Spinal cord (tissue), 10 donors: ENCODE measurements around the gene RMI2. TPM values are rescaled to one million over a fixed set of nuclear protein-coding genes. Genes with fewer than 3 reads are reported as not detected.
A peak's percentile ranks its signal among the peaks of the same experiment; 100 is the strongest.

Source experiments
- DNase-seq, 6 donors: peaks; one replicate each; pipeline versions ENCODE4 v3.0.0 to v3.0.0-alpha.2; 2013 to 2015; ENCODE audit warnings: low spot score in 6 of 6, low read depth in 4 of 6
- H3K27ac ChIP-seq: one replicate; pipeline ENCODE4 v1.5.1; 2013; ENCODE audit warnings: low read depth, low read length, control low read depth
- H3K27me3 ChIP-seq: one replicate; pipeline ENCODE4 v1.6.1; 2013; ENCODE audit warnings: low read length; ENCODE audit not compliant: control insufficient read depth, insufficient read depth
- H3K36me3 ChIP-seq: one replicate; pipeline ENCODE4 v1.6.1; 2013; ENCODE audit warnings: low read length; ENCODE audit not compliant: control insufficient read depth, insufficient read depth
- H3K4me1 ChIP-seq: one replicate; pipeline ENCODE4 v1.6.1; 2013; ENCODE audit warnings: low read length; ENCODE audit not compliant: control insufficient read depth, insufficient read depth
- H3K4me3 ChIP-seq: one replicate; pipeline ENCODE4 v1.5.1; 2013; ENCODE audit warnings: low read depth, low read length, control low read depth
- H3K9me3 ChIP-seq: one replicate; pipeline ENCODE4 v1.6.1; 2013; ENCODE audit warnings: low read length; ENCODE audit not compliant: control insufficient read depth, insufficient read depth
- WGBS: methylation state at CpG from one replicate; pipeline ENCODE4 v1.1.5; 2013; ENCODE audit warnings: missing lambda C conversion rate; ENCODE audit not compliant: insufficient coverage; 5-methylcytosine and 5-hydroxymethylcytosine counted together
- polyA plus RNA-seq, 2 donors: library from polyadenylated mRNA; unstranded; fragments of 120-200 nt; gene quantifications; one replicate each; pipeline ENCODE4 v1.2.1, GENCODE V29; 2013; ENCODE audit not compliant: insufficient read length in 2 of 2
- total RNA-seq, 2 donors: library from RNA; depleted of rRNA in 1 of 2; stranded (reverse); fragments of 120-200 nt in 1 of 2; fragments of >200 nt in 1 of 2; gene quantifications; one replicate each; pipeline versions ENCODE4 v1.2.3 to v1.2.4, GENCODE V29; 2013 to 2014
- donor health status: healthy.

The RMI2 gene
- total and polyA plus RNA-seq, 4 donors = 5.8 to 11.1 (median 8.0) TPM

DNA sequence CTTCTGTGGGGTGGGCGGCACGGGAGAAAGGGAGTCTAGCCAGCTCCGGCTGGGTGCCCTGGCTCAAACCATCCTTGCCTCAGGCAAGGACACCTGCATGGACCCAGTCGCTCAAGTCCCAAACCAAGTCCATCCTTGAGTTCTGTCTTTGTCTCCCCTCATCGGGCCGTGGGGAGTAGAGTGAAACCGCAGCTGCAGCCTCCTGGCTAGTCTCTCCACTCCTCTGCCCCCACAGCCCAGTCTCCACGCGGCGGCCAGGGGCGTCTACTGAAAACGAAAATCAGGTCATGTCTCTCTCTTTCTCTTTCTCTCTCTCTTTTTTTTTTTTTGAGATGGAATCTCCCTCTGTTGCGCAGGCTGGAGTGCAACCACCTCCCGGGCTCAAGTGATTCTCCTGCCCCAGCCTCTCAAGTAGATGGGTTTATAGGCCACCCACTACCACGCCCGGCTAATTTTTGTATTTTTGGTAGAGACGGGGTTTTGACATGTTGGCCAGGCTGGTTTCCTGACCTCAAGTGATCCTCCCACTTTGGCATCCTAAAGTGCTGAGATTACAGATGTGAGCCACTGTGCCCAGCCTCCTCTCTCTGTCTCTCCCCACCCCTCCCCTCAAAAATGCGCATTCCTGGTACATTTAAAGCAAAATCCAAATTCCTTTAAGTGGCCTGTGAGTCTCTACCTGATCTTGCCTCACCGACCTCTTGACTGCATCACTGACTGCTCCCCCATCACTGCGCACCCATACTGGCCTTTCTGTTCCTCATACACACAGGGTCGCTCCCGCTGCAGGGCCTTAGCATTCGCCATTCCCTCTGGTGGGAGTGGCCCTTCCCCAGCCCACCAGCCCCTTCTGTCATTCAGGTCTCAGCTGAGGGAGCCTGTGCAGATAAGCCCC lies 17.7 kb upstream of the RMI2 start:
- Histone ChIP-seq H3K27ac (no peak overlapping the region), H3K36me3 (no peaks in the 10 kb centered on the region), H3K4me3 (no peak overlapping the region), H3K4me1 (peaks cover 13% of the 10 kb centered on the region), H3K9me3 (no peaks in the 10 kb centered on the region), H3K27me3 (no peaks in the 10 kb centered on the region)
- no peak for DNase-seq
- WGBS = 86% methylated on average over 18 of the region's 23 CpGs

DNA sequence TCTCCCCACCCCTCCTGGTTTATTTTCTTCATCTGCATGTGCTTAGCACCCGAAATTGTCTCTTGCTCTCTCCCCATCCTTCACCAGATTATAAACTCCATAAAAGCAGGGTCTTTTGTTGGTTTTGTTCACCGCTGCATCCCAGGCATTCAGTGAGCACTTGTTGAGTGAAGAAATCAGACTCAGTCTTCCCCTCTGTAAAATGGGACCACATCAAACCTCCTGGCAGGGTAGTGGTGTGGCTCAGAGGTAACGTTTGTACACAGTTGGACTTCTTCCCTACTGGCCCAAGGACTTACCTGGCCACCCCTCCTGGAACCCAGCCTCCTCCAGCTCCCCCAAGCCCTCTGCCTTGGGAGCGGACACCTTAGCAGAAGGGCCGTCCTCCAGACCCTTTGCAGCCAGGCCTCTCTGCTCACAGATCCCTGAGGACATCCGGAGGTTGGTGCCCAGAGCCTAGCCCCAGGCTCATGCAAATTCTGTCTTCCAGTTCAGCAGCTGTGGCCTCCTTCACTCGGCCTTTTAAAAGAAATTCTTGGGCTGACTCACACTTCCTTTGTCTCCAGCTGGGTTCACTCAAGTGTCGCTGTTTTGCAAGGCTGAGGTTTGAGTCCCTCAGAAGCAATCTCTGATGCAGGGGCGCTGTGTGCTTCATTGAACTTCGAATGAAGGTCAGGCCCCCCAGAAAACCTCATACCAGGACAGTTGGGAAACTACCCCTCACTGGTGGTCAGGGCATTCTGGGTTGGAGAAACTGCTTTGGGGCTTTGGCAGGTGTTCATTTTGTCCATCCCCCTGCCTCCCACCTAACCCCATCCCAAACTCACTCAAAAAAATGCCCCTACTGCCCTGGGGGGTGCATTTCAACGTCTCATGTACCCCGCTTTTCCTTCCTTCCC lies 16.8 kb upstream of the RMI2 start:
- 35% methylated on average over 10 of the region's 12 CpGs for WGBS
- H3K36me3 ChIP-seq = no peaks in the 10 kb centered on the region
- peaks cover 13% of the 10 kb centered on the region for H3K4me1 ChIP-seq
- no peaks in the 10 kb centered on the region for H3K27me3 ChIP-seq
- H3K9me3 ChIP-seq = no peaks in the 10 kb centered on the region
- H3K27ac ChIP-seq = peak overlapping the region; percentile 45
- no peak overlapping the region for H3K4me3 ChIP-seq
- peak in 2 of 6 donors; percentile 15 to 62 for DNase-seq

DNA sequence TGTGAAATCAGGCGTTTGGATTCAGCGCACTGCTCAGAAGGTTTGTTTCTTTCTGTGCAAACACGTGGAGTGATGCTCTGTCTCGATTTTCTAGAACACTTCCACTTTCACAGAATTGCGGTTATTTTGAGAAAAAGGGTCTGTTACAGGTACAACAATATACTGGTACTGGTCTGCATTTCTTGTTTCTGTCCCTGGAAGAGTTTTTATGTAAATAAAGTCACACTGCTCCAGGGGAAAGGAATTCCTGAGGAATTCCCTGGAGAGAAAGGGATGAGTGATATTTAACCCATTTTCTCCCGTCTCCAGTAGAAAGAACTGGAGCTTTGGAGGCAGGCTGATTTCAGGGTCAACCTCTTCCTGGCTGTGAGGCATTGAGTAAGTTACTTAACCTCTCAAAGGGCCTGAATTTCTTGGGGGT lies 16.2 kb upstream of the RMI2 start:
- H3K36me3 ChIP-seq = no peaks in the 10 kb centered on the region
- WGBS = no CpG with 5 or more reads among the region's 6 CpGs
- H3K27me3 ChIP-seq = no peaks in the 10 kb centered on the region
- peaks cover 13% of the 10 kb centered on the region for H3K4me1 ChIP-seq
- no peak overlapping the region for H3K4me3 ChIP-seq
- H3K27ac ChIP-seq = no peak overlapping the region
- DNase-seq = no peak
- H3K9me3 ChIP-seq = no peaks in the 10 kb centered on the region

DNA sequence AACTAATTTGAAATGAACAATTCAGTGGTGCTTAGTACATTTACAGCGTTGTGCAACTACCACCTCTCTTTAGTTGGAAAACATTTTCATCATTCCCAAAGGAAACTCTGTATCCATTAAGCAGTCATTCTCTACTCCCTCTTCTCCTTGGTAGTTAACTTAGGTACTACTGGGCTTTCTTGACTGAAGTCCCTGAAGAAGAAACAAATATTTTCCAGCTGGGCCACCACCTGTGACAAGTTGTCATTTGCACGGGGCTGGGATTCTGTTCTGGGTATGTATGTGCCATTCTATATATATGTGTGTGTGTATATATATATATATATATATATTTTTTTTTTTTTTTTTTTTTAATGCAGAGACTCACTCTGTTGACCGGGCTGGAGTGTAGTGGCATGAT lies 15.4 kb upstream of the RMI2 start:
- Histone ChIP-seq H3K27me3 (no peaks in the 10 kb centered on the region), H3K27ac (no peak overlapping the region), H3K36me3 (no peaks in the 10 kb centered on the region), H3K4me1 (peaks cover 13% of the 10 kb centered on the region), H3K9me3 (no peaks in the 10 kb centered on the region), H3K4me3 (no peak overlapping the region)
- WGBS = no CpG with 5 or more reads among the region's 3 CpGs
- DNase-seq = peak in 1 of 6 donors; percentile 7

DNA sequence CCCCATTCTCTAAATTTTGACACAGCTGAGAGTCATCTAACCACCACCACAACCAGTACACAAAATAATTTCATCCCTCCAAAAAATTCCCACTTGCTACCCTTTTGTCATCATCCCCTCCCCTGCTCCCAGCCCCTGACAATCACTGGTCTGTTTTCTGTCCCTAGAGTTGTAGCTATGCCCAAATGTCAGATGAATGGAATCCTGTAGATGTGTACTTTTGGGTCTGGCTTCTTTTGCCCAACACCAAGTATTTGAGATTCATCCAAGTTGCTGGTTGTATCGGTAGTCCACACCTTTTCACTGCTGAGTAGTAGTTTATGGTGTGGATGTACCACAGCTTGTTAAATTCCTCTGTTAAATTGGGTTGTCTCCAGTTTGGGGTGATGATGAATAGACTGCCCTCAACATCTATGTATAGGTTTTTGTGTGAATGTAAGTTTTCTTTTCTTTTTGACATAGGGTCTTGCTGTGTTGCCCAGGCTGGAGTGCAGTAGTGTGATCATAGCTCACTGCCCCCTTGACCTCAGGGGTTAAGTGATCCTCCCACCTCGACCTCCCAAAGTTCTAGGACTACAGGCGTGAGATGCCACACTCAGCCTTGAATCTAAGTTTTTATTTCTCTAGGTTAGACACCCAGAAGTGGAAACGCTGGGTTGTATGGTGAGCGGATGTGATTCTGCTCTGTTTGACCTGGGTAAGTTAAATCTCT lies 14.6 kb upstream of the RMI2 start:
- WGBS = 75% methylated on average over 1 of the region's 5 CpGs
- Histone ChIP-seq H3K9me3 (no peaks in the 10 kb centered on the region), H3K27ac (no peak overlapping the region), H3K27me3 (no peaks in the 10 kb centered on the region), H3K4me1 (peaks cover 13% of the 10 kb centered on the region), H3K4me3 (no peak overlapping the region), H3K36me3 (no peaks in the 10 kb centered on the region)
- no peak for DNase-seq

DNA sequence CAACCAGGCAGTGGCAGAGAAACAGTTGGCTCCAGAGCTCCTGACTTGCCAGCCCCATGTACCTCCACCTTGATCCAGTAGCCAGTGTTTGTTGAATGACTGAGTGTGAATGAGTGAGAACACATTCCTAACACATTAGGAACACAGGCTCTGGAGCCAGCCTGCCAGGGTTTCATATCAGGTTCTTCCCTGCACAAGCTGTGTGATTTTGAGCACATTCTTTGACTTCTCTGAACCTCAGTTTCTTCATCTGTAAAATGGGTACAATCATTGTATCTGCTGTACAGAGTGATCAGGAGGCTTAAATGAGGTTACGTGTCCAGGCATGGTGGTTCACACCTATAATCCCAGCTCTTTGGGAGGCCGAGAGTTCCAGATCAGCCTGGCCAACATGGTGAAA lies 13.3 kb upstream of the RMI2 start:
- no peaks in the 10 kb centered on the region for H3K9me3 ChIP-seq
- H3K36me3 ChIP-seq = no peaks in the 10 kb centered on the region
- no peak overlapping the region for H3K27ac ChIP-seq
- no peak overlapping the region for H3K4me3 ChIP-seq
- H3K4me1 ChIP-seq = peaks cover 8% of the 10 kb centered on the region
- no peak for DNase-seq
- H3K27me3 ChIP-seq = no peaks in the 10 kb centered on the region
- 100% methylated on average over 1 of the region's 2 CpGs for WGBS

DNA sequence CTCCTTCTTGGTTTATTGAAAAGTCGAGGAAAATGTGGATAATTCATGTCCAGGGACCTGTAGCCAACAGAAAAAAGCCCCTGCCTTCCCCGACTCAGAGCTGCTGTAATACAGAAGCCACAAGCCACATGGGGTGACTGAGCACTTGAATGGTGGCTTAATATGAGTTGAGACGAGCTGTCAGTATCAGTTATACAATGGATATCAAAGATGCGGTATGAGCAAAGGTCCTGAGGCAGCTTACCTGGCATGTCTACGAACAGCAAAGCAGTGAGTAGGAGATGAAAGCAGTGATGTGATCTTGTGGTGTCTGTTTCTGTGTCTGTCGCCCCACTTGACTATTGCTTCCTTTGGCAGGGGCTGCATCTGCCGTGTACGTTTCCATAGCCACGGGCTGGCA lies 12.2 kb upstream of the RMI2 start:
- 78% methylated on average over 8 of the region's 9 CpGs for WGBS
- H3K36me3 ChIP-seq = no peaks in the 10 kb centered on the region
- peaks cover 8% of the 10 kb centered on the region for H3K4me1 ChIP-seq
- no peak for DNase-seq
- no peak overlapping the region for H3K4me3 ChIP-seq
- no peaks in the 10 kb centered on the region for H3K27me3 ChIP-seq
- H3K9me3 ChIP-seq = no peaks in the 10 kb centered on the region
- H3K27ac ChIP-seq = no peak overlapping the region

DNA sequence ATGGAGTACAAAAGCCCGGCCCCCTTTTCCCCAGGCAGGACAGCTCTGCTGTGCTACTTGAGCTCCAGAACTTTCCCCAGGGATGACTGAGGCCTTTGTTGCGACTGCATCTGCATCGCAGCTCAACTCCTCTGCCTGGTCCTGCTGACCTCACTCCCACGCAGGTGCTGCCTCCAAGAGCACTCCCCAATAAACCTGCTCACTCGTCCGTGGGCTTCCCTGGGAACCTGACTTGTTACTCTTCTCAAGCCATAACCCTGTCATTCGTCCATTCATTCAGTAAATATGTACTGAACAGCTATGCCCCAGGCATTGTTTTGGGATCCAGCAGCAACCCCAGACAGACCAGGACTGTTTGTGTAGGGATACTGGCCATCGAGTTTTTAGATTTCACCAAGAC lies 11.6 kb upstream of the RMI2 start:
- no peak overlapping the region for H3K27ac ChIP-seq
- no peak for DNase-seq
- H3K9me3 ChIP-seq = no peaks in the 10 kb centered on the region
- peaks cover 2% of the 10 kb centered on the region for H3K4me1 ChIP-seq
- H3K36me3 ChIP-seq = no peaks in the 10 kb centered on the region
- WGBS = 61% methylated on average over 7 of the region's 8 CpGs
- H3K27me3 ChIP-seq = no peaks in the 10 kb centered on the region
- H3K4me3 ChIP-seq = no peak overlapping the region

DNA sequence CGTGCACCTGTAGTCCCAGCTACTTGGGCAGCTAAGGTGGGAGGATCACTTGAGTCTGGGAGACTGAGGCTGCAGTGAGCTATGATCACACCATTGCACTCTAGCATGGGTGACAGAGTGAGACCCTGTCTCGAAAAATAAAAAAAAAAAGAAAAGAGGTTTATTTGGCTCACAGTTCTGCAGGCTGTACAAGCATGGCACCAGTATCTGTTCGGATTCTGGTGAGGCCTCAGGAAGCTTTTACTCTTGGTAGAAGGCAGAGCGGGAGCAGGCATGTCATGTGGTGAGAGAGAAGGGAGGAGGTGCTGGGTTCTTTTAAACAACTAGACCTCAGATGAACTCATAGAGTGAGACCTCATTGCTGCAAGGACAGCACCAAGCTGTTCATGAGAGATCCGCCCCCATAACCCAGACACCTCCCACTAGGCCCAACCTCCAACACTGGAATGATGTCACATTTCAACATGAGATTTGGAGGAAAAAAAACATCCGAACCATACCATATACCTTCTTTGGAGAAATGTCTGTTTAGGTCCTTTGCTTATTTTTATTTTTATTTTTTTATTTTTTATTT lies 10.3 kb upstream of the RMI2 start:
- H3K9me3 ChIP-seq = no peaks in the 10 kb centered on the region
- no peaks in the 10 kb centered on the region for H3K27me3 ChIP-seq
- 100% methylated on average over 1 of the region's 6 CpGs for WGBS
- H3K4me3 ChIP-seq = no peak overlapping the region
- H3K4me1 ChIP-seq = no peaks in the 10 kb centered on the region
- no peak for DNase-seq
- no peak overlapping the region for H3K27ac ChIP-seq
- no peaks in the 10 kb centered on the region for H3K36me3 ChIP-seq
